Aortic smooth muscle cell (primary cell): Measurements from ENCODE around the gene C3. TPM values are rescaled to one million over a fixed set of nuclear protein-coding genes. Genes with fewer than 3 reads are reported as not detected.

Experiments used
- total RNA-seq: library from RNA; depleted of rRNA; stranded (reverse); fragments of >200 nt; gene quantifications from 2 replicates; pipeline ENCODE4 v1.2.3, GENCODE V29; 2014

C3 gene
- 0.50 and 1.1 TPM in 2 replicates for total RNA-seq

GRCh38 chr19:6720369-6721137 lies at the start of gene C3:
TSS of gene C3 (minus strand) at chr19:6720650. CDS start at chr19:6720589, 61 bp downstream.

GRCh38 chr19:6767357-6768235 lies 47.1 kb upstream of the C3 start, which contains the start of gene SH2D3A:
TSS of gene SH2D3A (minus strand) at chr19:6767435. CDS start at chr19:6763748, 3,687 bp downstream.

GRCh38 chr19:6739390-6739882 lies 19.0 kb upstream of the C3 start, which contains the start of gene TRIP10:
TSS of gene TRIP10 (plus strand) at chr19:6739680. CDS start at chr19:6739762, 82 bp downstream.

GRCh38 chr19:6737284-6737872 lies 16.9 kb upstream of the C3 start, which contains the start of gene GPR108:
TSS of gene GPR108 (minus strand) at chr19:6737580. CDS start at chr19:6737576, 4 bp downstream.

Other genes with a start within 250 kb of the C3 start
- gene DENND1C, start 238.9 kb downstream of the C3 start, total RNA-seq, result not detected in 2 replicates
- not detected in 2 replicates for gene TUBB4A, start 218.3 kb downstream of the C3 start, total RNA-seq
- 0.19 TPM in 1 of 2 replicates, not detected in the other for gene TNFSF9, start 189.6 kb downstream of the C3 start, total RNA-seq
- not detected in 2 replicates for gene CD70, start 129.5 kb downstream of the C3 start, total RNA-seq
- gene TNFSF14, start 50.5 kb downstream of the C3 start, total RNA-seq, result not detected in 2 replicates
- gene GPR108, start 16.9 kb upstream of the C3 start, total RNA-seq, result 34.8 and 45.4 TPM in 2 replicates
- 25.2 and 26.9 TPM in 2 replicates for gene TRIP10, start 19.0 kb upstream of the C3 start, total RNA-seq
- not detected in 2 replicates for gene SH2D3A, start 46.8 kb upstream of the C3 start, total RNA-seq
- gene VAV1, start 52.1 kb upstream of the C3 start, total RNA-seq, result not detected in 2 replicates
- gene ADGRE1, start 166.9 kb upstream of the C3 start, total RNA-seq, result not detected in 2 replicates